ENCODE data around the gene SPATS1.

Gene SPATS1, protein sequence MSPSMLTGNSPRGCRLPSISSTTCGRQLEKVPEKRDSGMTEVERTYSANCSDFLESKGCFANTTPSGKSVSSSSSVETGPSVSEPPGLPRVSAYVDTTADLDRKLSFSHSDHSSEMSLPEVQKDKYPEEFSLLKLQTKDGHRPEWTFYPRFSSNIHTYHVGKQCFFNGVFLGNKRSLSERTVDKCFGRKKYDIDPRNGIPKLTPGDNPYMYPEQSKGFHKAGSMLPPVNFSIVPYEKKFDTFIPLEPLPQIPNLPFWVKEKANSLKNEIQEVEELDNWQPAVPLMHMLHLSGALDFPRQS

DNA sequence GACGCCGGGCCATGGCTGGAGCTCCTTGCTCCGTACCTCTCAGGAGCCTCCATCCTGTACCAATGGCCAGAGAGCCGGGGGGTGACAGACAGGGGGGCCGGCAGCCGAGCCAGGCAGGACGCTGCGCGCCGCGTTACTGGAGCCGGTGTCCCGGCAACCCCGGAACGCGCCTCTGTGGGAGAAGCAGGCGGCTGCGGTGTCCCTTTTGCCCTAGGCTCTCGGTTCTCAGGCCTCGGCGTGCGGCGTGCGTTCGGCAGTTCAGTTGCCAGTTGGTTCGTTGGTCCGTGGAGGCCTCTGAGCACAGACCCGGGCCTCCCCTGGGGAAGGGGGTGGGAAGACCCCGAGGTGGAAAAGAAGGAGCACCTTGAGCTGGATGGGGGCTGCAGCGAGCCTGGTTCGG lies at the start of gene SPATS1:
Gene SPATS1 (plus strand): TSS at position 162 of the 400 bp plus-strand sequence. CDS start 446 bp downstream, outside the sequence.
- DNase-seq (ENCODE audit: extremely low read depth in 1 of 2, low read depth in 1 of 2) = no peak

DNA sequence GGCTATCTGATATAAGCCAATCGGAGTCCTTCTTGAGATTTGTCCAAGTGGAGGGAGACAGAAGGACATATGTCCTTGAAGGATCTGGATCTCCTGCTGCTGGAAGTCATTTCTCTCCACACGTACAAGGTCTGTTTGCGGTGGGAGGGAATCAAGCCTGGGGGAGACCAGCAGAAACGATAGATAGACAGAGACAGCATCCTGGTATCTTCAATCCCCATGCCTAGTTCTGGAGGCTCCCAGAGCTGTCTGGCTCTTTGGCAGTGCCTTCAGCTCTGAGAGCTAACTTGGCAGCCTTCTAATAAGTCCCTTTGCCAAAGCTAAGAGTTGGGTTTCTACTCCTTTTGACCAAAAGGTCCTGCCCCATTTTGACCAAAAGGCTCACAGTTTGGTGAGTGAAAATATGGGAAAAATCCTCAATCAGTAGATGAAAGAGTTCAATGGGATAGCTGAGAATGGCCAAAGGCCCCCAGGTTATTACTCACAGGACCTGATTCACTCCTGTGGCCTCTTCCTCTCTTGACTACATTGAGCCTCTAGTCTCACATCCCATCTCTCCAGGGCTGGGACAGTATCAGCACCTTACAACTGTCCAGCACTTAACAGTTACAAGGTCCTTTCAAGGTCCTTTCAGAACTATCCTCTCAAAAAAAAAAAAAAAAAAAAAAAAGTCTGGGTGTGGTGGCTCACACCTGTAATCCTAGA lies 49.6 kb upstream of the SPATS1 start:
- DNase-seq (ENCODE audit: extremely low read depth in 1 of 2, low read depth in 1 of 2) = no peak

DNA sequence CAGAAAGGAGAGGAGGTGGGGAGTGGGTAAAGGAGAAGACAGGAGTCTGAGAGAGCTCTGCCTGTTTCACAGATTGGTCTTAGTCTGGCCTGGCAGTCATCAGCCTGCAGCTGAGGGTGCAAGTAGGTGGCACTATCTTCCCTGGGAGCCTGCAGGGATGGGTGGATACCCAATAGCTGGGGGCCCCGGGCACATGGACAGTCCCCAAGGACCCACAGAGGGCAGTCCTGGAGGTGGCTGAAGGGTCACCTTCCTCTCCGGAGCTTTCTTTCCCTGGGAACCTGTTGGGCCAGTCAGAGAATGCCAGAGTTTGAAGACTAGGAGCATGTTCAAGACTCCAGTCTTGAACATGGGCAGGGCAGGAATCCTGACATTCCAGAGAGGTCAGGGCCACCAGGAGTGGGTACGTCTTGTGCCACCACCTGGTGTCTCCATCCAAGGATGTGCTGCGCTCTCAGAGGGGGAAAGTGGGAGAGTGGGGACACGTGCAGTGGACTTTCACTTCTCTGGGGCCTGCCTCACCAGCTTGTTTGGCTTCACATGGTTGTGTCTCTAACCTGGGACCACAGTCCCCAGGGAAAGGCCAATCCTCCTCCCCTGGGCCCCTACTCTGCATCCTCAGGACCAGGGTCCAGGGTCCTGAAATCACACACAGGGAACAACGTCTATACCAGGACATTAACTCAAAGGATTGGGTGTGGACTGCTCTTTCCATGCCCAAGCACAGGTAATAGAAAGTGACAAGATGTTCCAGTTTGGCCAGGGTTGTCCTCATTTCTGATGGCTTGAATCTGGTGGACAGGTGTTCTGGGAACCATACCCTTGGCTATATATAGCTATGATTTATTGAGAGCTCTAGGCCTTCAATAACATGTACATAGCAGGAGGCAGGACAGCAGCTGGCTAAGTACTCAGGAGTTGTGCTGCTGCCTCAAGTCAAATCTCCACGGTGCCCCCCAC lies 47.3 kb upstream of the SPATS1 start:
- DNase-seq (ENCODE audit: extremely low read depth in 1 of 2, low read depth in 1 of 2) = no peak

DNA sequence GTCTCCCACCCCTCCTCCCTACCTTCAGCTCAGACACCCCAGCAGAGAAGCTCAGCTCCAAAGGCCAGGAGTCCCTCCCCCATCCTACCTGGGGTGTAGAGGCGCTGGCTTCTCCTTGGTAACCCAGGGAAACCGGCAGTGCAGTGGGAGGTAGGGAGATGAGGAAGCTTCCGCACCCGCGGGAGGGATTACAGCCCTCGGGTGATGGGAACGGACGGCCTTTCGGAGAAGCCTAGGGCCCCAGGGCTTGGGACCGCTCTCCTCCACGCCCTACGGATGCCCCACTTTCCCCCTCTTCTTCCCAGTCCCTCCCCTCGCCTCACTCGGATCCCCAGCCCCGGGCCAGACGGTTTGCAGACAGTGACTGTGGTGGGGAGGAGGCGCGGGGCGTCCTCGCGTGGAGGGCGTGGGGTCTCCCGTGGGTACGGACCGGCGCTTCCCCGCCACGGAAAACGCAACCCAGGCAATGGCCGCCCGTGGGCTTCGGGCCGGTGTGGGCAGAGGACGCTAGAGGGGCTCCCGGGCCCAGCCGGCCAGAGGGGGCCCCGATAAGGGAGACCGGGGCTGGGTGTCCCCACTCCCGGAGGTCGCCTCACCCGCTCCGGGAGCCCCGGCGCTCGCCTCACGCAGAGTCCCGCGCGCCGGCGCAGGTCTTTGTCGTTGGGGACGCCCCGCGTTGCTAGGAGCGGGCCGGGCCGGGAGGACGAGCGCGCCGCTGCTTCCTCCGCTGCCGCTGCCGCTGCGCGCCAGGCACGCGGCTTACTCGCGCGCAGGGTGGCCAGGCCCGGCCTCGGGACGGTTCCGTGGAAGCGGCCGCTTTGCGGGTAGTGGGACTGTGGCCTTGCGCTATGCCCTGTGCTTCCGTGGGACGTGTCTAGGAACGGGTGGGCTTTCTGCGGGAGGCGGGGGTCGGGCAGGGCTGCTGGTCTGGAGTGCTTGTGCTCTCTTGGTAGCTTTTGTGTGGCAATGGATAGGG lies 45.1 kb upstream of the SPATS1 start:
- peak in 1 of 2 donors; percentile 33 for DNase-seq (ENCODE audit: extremely low read depth in 1 of 2, low read depth in 1 of 2)

DNA sequence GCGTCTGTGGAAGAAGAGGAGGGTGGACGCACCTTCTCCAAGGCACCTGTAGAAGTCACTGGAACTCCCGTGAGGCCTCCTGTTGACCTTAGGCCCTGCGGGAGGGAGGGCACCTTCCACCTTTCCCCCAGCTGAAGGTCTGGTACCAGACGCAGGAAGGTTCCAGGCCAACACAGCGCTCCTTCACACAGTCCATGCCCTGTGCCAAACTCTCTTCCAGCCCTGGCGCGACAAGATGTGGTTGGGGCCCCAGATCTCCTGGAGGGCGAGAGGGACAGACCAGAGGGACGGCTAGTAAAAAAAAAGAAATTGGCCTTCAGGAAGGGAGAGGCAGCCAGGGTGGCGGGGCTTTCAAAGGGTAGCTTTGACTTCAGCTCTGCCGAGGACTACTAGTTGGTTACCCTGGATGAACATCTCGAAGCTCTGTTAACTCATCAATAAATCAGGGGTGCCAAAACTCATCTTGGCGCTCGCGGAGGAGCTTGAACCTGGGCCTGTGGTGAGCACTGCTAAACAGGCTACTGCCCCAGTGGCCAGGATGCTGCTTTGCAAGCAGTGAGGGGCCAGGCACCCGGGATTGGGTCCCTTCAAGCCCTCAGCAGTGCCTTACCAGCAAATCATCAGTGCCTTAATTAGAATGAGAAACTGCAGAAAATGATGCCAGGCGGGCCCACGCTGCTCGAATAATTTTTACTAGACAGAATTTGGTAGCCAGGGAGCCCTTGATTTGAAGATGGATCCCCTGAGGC lies 44.2 kb upstream of the SPATS1 start:
- DNase-seq (ENCODE audit: extremely low read depth in 1 of 2, low read depth in 1 of 2) = no peak

DNA sequence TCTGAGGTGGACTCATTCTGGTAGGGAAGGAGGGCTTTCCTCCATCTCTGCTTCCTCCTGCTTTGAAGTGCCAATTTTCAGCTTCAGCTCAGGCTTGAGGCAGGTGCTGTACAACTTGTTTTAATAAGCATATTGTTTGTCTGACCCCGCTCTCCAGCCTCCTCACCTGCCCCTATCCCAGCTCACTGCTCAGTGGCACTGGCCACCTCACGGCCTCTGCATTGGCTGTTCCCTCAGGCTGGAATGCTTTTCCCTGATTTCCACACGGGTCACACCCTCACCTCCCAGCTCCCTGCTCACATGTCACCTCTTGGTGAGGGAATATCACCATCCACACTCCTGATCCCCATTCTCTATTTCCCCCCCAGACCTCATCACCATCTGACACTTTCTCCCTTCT lies 43.6 kb upstream of the SPATS1 start:
- no peak for DNase-seq (ENCODE audit: extremely low read depth in 1 of 2, low read depth in 1 of 2)

DNA sequence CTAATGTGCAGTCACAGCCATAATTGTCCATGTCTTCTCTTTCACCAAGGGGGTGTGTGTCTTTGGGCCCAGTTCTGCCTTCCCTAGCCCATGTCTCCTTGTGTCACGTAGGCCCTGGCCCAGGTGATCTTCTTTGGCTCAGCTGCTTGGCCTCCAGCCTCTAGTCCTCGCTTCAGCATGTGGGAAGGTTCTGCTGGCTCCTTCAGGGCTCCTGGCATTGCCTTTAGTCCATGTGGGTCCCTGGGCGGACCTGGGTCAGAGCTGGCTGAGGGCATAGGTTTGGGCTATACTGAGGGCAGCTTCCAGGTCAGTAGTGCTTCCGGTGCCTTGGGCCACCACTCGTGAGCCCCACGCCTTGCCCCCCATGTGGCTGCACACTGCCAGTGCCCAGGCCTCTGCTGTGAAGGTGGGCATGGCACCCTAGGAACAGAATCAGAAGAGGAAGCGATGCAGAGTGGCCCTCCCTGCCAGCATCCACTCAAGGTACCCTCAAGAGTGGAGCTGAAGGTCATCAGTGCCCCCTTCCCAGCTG lies 42.1 kb upstream of the SPATS1 start:
- DNase-seq (ENCODE audit: extremely low read depth in 1 of 2, low read depth in 1 of 2) = no peak

DNA sequence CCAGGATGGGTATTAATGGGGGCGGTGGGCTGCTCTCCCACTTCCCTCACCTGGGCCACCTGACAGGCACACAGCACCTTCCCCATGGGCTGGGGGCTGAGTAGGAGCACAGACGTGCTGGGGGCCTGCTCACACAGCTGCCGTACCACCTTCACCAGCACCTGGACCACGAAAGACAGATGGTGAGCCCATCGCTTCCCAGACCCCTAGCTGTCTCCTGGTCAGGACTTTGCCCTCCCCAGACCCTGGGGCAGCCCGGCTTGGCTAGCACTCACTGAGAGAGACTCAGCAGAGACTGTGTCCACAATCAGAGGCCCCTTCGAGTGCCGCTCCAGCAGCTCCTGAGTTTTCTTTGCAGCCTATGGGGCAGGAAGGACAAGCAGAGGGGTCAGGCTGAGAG lies 41.3 kb upstream of the SPATS1 start:
- DNase-seq (ENCODE audit: extremely low read depth in 1 of 2, low read depth in 1 of 2) = no peak

DNA sequence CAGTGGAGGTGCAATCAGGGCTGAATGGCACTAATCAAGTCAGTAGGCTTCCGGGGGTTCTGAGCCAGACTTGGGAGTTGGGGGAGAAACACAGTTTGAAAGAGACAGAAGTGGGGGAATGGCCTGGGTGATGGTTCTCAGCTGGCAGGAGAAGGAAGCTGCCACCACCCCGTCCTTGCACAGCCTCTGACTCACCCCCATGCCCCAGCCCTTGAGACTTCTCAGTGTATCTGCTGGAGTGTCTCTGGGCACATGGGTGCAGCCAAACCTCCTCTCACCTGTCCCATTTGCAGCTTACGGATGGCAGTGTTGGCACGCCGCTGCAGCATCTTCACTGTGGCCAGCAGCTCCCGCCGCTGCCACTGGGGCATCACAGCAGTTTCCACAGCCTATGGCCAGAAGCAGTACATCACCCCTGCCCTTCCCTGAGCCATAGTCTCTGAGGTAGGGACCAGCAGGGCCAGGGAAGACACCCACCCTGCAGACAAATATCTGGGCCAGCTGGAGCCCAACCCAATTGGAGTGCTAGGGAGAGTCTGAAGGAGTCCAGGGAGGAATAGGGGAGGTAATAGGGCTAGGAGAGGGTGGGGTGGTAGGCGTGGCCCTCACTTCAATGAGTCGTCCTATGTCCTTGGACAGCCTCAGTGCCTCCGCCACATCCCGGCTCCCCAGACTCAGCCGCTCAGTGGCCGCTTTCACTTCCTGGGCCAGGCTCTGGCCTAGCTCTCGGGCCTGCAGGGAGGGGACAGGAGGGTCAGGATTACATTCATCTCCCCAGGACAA lies 40.5 kb upstream of the SPATS1 start:
- DNase-seq (ENCODE audit: extremely low read depth in 1 of 2, low read depth in 1 of 2) = no peak

DNA sequence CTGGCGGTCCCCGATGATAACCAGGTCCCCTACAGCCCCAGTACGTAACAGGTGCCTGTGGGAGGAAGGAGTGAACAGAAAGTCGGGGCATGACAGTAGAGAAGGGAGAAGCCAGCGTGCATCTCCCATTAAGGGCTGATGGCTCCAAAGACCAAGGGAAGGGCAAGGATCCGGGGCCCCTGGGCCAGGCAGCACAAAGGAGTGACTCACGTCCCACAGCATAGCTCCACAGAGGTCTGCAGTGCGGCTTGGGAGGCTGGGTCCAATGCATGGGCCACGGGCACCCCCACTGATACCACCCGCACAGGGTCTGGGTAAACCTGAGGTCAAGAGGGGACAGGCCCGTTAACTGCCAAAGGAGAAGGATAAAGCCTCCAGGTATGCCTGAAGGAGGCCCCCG lies 39.6 kb upstream of the SPATS1 start:
- no peak for DNase-seq (ENCODE audit: extremely low read depth in 1 of 2, low read depth in 1 of 2)

DNA sequence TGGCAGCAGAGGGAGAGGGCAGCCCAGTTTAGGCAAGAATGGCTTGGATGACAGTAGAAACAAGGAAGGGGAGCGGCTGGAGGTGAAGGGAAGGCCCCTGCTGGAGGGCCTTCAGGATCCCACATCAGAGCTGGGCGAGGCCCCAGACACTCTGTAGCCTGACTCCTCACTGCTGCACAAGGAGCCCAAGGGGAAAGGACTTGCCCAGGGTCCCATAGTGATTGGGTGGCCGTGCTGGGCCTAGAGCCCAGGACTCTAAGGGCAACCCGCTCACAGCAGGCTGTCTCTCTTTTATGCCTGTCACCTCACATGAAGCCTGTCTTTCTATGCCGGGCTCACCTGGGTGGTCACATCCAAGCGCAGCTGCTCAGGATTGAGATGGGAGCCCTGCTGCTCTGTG lies 38.6 kb upstream of the SPATS1 start:
- no peak for DNase-seq (ENCODE audit: extremely low read depth in 1 of 2, low read depth in 1 of 2)

DNA sequence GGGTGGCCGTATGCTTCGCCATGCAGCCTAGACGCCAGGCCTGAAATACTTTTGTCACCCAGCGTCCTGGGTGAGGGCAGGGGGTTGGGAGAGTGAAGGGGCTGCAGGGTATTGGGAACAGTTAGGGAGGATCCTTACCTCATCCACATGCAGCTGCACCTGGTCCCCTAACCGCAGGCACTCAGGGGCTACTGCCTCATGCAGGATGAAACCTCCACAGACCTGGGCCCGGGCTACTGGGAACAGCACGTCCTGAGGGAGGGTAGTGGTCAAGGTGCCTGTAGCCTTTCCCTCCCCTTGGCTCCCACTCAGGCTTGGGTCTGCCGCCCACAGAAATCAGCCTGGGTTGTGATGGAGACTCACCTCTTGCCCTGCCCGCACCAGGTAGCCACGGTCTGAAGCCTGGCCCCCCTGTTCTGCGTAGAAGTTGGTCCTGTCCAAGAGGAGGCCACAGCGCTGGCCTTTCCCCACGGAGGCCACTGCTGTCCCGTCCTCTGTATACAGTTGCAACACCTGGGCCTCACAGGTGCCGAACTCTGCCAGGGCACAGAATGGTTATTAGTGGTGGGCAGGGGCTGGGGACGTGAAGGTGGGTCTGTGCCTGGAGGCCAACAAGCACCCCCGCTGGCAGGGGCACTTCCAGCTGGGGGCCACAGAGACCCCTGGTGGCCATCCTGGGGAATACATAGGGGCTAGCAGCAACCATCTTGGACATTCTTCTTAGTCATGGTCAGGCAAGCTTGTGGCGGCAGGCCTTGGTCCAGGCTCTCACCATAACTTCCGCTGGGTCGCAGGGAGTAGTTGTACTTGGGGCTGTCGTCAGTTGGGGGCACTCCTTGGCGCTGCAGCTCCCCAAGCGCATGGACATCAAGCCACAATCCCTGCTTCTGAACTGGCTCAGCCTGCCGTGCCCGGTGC lies 37.9 kb upstream of the SPATS1 start:
- DNase-seq (ENCODE audit: extremely low read depth in 1 of 2, low read depth in 1 of 2) = peak; percentile 3 to 13

DNA sequence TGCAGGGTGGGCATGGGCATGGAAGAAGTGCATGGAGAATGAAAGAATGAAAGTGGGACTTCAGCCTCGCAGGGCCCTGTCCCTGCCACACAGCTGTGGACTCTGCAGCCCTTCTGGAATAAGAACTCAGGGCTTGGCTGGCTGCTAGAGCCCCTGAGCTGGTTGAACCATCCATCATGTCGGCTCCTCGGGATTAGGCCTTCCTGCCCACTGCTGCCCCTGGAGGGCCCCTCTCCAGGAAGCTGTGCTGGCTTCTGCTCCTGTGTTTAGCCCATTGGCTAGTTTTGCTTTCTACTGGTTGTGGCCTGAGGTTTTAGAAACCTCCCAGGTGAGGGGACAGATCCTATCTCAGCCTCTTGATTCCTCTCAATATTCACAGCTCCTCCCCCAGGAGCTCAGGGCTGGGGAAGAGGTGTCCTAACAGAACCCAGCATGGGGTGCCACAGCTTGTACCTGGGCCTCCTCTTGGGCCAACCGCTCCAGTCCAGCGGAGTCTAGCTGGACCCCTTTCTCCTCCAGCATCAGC lies 37.2 kb upstream of the SPATS1 start:
- DNase-seq (ENCODE audit: extremely low read depth in 1 of 2, low read depth in 1 of 2) = no peak

DNA sequence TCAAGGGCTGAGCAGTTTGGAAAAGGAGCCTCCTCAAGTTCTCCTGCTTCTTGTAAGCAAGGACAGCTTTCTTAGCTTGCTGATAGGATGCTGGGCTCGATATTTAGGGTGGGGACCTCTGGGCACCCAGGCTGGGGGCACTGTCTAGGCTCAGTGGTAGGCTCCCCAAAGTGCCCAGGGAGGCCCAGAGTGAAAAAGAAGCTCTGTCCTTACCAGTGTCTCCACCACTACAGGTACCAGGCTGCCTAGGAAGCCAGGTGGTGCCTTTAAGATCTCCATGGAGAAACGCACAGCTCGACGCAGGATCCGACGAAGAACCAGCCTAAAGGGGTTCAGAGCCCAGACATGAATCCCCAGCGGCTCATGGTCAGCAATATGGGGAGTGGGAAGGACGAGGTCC lies 35.7 kb upstream of the SPATS1 start:
- no peak for DNase-seq (ENCODE audit: extremely low read depth in 1 of 2, low read depth in 1 of 2)

DNA sequence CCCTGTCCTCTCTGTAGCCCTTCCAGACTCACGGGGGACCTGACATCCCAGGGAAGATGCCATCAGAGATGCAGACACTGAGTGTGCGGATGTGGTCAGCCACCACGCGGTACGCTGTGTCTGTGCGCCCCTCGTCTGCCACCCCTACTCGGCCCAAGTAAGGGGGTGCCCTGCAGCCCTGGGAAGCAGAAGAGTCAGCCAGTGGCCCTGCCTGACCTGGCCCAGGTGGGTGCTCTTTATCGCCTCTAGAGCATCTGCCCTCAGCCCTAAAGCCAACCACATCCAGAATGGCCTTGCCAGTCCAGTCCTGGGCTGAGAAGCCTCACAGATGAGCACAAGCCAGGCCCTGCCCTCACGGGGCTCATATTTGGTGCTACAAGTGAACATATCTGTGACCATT lies 35.2 kb upstream of the SPATS1 start:
- DNase-seq (ENCODE audit: extremely low read depth in 1 of 2, low read depth in 1 of 2) = no peak

DNA sequence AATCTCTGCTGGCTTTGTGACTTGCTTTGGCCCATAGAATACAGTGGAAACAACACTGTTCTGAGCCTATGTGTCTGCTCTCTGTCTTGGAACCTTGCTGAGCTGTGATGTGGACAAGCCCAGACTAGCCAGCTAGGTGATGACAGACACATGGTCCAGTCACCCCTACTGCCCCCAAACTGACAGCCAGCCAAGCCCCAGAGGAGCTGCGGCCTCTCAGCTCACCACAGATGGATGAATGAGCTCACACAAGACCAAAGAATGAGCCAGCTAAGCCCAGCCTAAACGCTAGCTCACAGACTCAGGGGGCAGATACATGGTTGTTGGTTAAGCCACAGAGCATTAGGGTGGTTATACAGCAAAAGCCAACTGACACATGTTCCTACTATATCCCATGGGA lies 33.4 kb upstream of the SPATS1 start:
- no peak for DNase-seq (ENCODE audit: extremely low read depth in 1 of 2, low read depth in 1 of 2)

DNA sequence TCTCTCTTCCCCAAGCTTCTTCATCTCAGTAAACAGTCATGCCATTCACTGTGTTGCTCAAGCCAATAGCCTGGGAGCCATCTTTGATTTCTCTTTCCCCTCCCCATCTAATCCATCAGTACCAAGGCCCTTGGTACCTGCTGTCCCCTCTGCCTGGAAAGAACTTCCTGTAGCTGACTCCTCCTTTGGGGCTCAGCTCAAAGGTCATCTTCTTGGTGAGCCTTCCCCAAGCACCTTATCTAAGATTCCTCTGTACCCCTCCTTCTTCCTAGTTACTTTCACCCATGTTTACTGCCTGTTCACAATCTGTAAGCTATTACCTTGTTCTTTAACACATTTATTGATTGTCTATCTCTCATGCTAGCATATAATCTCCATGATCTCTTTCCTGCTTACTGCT lies 32.8 kb upstream of the SPATS1 start:
- DNase-seq (ENCODE audit: extremely low read depth in 1 of 2, low read depth in 1 of 2) = no peak

Data from activated CD8-positive, alpha-beta memory T cell treated with anti-CD3 and anti-CD28 coated beads for 1 hour (primary cell).